ENCODE measurements around the gene TMEM163.
"Not testable (repeated sequence)": the region's sequence is repeated elsewhere in the genome, so short reads cannot be mapped to it uniquely, and the experiment has no call there.

The TMEM163 gene

GRCh38 chr2:134491022-134491421 lies 227.8 kb downstream of the TMEM163 start:
- no peak for DNase-seq (ENCODE audit: low read depth in 3 of 3)

GRCh38 chr2:134490559-134490958 lies 228.2 kb downstream of the TMEM163 start:
- no peak for DNase-seq (ENCODE audit: low read depth in 3 of 3)

GRCh38 chr2:134489732-134490384 lies 228.9 kb downstream of the TMEM163 start:
- no peak for DNase-seq (ENCODE audit: low read depth in 3 of 3)

GRCh38 chr2:134482766-134483340 lies 235.9 kb downstream of the TMEM163 start:
- no peak for DNase-seq (ENCODE audit: low read depth in 3 of 3)

GRCh38 chr2:134482131-134482723 lies 236.6 kb downstream of the TMEM163 start:
- DNase-seq (ENCODE audit: low read depth in 3 of 3), result no peak

GRCh38 chr2:134479696-134480330 lies 239.0 kb downstream of the TMEM163 start:
- no peak for DNase-seq (ENCODE audit: low read depth in 3 of 3)

GRCh38 chr2:134476982-134477381 lies 241.8 kb downstream of the TMEM163 start:
- DNase-seq (ENCODE audit: low read depth in 3 of 3), result not testable (repeated sequence)

GRCh38 chr2:134470561-134471168 lies 248.1 kb downstream of the TMEM163 start:
- DNase-seq (ENCODE audit: low read depth in 3 of 3), result no peak

GRCh38 chr2:134469516-134470115 lies 249.2 kb downstream of the TMEM163 start:
- no peak for DNase-seq (ENCODE audit: low read depth in 3 of 3)

GRCh38 chr2:134468776-134469175 lies 250.0 kb downstream of the TMEM163 start:
- DNase-seq (ENCODE audit: low read depth in 3 of 3), result no peak

GRCh38 chr2:134468164-134468563 lies 250.6 kb downstream of the TMEM163 start:
- no peak for DNase-seq (ENCODE audit: low read depth in 3 of 3)

- no peak for DNase-seq (ENCODE audit: low read depth in 3 of 3)
Measured at GRCh38 chr2:134466141-134466540, 252.7 kb downstream of the TMEM163 start.

- DNase-seq (ENCODE audit: low read depth in 3 of 3), result no peak
Measured at GRCh38 chr2:134465228-134466105, 253.3 kb downstream of the TMEM163 start.

- DNase-seq (ENCODE audit: low read depth in 3 of 3), result no peak
Measured at GRCh38 chr2:134463699-134464022, 255.1 kb downstream of the TMEM163 start.

- DNase-seq (ENCODE audit: low read depth in 3 of 3), result no peak
Measured at GRCh38 chr2:134462791-134463698, 255.8 kb downstream of the TMEM163 start.

GRCh38 chr2:134462275-134462674 lies 256.5 kb downstream of the TMEM163 start:
- no peak for DNase-seq (ENCODE audit: low read depth in 3 of 3)

- DNase-seq (ENCODE audit: low read depth in 3 of 3), result no peak
Measured at GRCh38 chr2:134461511-134461910, 257.3 kb downstream of the TMEM163 start.

GRCh38 chr2:134460583-134460998 lies 258.2 kb downstream of the TMEM163 start:
- DNase-seq (ENCODE audit: low read depth in 3 of 3), result peak in 1 of 3 experiments; percentile 17

GRCh38 chr2:134459706-134460406 lies 258.9 kb downstream of the TMEM163 start:
- no peak for DNase-seq (ENCODE audit: low read depth in 3 of 3)

Measured in stimulated activated CD4-positive, alpha-beta T cell treated with anti-CD3 and anti-CD28 coated beads, TNF-alpha, amount 100 ng/mL, for 4 hours (primary cell).